Stromal cell of bone marrow (primary cell): Measurements from ENCODE around the gene ZNF638.
A peak's percentile ranks its signal among the peaks of the same experiment; 100 is the strongest.

ENCODE experiments used
- DNase-seq: peaks from one replicate; pipeline ENCODE4 v3.0.0-alpha.2; 2012; ENCODE audit warnings: low read depth

ZNF638 gene

GRCh38 chr2:71457123-71457915 lies 125.7 kb downstream of the ZNF638 start:
- DNase-seq, result no peak

DNA sequence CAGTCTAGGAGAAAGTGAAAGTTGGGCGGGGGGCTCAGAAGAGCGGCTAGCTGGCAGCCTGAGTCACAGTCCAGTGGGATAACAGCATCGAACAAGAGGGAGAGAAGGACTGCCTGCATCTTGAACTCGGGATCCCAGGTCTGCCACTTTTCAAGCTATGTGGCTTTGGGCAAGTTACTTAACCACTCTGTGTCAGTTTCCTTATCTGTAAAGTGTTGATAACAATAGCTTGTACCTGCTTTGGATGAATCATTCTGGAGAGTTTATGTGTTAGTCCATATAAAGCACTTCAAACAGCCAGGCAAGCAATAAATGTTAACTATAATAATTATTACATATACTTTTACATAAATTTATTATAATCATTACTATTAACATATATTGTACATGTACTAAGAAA lies 126.3 kb downstream of the ZNF638 start:
- DNase-seq, result no peak

- peak; percentile 24 for DNase-seq
Observed at GRCh38 chr2:71458413-71459083, 127.0 kb downstream of the ZNF638 start.

GRCh38 chr2:71459084-71459431 lies 127.5 kb downstream of the ZNF638 start:
- DNase-seq, result no peak

- no peak for DNase-seq
Observed at GRCh38 chr2:71460056-71460455, 128.5 kb downstream of the ZNF638 start.

DNA sequence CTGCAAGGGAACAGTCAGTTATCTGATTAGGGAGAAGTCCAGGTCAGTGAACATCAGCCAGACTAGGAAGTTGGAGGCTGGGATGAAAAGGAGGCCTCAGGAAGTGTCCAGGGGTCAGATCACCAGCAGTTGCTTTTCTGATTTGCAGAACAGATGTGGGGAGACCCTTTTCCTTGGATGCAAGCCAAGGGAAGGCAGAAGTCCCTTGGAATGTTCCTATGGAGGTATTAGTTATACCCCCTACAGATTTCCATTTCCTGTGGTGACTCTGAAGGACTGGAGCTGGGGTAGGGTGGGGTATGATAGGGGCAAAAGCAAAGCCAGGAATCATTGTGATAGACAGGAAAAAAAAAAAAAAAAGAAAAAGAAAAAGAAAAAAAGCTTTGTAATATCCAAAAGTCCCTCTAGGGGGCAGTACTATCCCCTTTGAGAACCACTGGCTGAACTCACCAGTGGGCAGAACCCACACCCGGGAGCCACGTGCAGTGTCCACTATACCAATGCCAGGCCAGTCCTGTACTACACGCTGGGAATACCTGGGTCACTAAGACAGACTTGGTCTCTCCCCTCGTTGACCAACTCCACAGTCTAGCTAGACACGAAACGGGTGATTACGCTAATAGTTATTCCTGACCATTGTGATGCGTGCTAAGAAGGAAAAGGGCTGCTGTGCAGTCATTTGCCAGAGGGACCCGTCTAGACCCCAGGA lies 129.2 kb downstream of the ZNF638 start:
- DNase-seq, result no peak

DNA sequence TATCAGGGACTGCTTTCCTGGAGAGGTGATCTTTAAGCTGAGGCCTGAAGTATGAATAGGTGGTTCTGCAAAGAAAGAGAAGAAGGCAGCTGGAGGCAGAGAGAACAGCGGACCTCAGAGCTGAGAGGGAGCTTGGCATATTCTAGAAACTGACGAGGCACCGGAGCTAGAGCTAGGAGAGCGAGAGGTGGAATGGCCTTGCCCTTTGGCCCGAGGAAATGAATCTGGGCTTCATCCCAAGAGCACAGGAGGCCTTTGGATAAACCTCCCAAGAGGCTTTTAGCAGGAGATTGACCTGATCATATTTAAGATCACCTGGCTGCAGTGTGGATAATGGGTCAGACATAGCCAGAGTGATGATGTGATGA lies 129.7 kb downstream of the ZNF638 start:
- DNase-seq, result no peak

DNA sequence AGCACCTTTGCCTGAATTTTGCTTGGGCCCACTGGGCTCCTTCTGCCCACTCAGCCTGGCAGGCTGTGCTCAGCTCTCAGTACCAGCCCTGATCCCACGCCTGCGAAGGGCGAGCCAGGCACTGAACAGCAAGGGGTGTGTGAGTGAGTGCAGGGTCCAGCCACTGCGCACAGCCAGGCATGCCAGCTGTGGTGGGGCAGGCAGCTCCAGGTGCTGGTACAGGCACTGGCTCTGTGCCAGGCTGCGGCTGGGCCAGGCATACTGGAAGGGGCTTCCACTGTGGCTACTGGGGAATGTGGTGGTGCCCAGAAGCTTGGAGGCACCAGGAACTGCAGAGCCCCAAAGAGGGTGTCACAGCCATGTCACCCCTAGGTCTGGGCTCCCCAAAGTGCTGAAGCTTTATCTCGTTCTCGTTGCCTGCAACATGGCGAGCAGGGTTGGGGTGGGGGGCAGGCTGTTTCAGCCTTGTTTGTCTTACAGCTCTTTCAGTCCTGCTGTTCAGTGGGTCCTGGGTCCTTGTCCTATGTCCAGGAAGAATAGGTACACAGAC lies 130.5 kb downstream of the ZNF638 start:
- DNase-seq, result no peak

DNA sequence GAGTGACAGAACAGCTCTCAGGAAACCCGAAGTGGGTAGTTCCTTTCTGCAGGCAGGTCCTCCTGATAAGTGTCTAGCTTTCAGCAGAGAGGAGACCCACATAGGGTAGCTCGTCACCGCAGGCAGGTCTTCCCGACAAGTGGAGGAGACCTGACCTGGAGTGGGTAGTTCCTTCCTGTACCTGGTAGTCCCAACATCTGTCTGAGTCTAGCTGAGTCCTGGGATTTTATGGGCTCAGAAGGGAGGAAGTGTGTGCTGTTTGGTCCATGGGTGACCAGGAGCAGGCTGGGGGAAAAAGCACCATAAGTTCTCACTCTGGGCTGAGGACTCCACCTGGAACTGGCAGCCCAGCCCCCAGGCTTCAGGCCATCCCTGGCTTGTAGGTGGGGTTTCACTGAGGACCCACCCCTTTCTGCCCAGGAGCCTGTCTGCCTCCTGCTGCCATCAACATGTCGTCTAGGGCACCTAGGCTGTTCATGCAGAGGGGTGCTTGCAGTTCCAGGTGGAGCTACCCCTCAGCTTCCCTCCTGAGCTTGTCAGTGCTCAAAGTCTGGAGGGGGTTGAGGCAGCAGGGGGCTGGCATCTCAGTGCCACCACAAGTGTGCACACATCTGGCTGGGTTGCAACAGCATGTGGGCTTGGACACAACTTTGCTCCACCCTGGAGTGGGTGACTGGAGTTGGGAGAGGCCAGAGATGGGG lies 131.2 kb downstream of the ZNF638 start:
- no peak for DNase-seq

GRCh38 chr2:71463342-71463654 lies 131.7 kb downstream of the ZNF638 start:
- no peak for DNase-seq

DNA sequence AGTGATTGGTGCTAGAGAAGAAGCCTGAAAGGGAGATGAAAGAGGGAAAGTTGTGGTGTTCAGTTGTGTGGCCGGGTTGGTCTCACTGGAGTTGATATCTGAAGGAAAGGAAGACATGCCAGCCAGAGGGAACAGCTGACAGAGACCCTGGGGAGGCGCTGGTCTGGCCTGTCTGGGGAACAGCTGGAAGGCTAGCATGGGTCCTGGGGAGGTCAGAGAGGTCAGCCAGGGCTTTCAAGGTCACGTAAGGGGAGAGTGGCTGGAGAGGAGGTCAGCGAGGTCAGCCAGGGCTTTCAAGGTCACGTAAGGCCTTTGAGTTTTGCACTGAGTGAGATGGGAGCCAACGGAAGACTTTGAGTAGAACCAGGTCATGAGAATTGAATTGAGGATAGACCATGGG lies 132.8 kb downstream of the ZNF638 start:
- no peak for DNase-seq

- DNase-seq, result no peak
Observed at GRCh38 chr2:71465356-71465755, 133.8 kb downstream of the ZNF638 start.

DNA sequence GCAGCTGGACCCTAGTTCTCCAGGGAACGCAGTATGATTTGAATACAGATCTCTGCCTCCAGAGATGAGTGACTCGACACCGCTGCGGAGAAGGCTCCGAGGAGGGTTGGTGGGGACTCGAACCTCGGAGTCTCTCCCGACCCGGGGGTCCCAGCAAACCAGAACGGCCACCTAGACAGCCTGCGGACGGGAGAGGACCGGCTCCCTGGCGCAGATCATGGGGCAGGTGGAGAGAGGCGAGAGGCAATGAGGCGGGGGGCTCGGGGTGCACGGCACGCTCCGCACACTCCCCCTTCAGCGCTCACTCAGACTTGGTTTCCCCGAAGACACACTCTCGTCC lies 134.3 kb downstream of the ZNF638 start:
- DNase-seq, result no peak

DNA sequence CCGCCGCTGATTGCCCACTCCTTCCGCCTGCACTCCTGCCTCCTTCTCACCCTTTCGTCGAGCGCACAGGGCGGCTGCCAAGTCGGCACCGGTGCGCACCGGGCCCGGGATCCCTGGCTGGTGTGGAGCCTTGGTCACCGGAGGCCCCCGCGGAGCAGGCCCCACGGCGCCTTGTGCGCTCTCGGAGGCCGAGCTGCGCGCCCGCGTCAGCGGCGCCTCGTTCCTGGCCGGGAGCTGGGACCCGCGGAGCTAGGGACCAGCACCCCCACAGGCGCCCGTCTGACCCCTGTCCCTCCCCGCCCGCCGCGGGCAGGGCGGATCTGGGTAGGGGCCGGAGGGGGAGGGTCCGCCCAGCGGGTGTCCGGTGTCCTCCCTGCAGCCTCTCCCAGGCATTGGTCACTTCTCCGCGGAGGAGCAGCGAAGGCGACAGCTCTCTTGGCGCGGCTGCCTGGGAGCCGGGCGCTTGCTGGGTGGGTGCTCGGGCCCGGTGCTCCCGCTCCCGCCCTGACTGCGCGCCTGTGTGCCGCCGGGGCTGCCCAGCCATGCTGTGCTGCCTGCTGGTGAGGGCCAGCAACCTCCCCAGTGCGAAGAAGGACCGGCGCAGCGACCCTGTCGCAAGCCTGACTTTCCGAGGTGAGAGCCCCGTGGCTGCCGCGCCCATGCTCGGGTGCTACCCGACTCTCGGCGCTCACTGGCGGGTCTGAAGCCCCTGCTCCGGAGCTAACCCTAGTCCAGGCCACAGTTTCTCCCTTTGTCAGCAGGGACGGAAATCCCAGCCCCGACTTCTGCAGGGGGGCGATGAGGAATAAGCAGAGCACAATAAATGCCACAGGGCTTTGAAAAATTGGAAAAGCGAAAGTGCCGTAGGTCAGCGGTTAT lies 135.0 kb downstream of the ZNF638 start:
- DNase-seq, result no peak

GRCh38 chr2:71467180-71467815 lies 135.7 kb downstream of the ZNF638 start:
- DNase-seq, result no peak

DNA sequence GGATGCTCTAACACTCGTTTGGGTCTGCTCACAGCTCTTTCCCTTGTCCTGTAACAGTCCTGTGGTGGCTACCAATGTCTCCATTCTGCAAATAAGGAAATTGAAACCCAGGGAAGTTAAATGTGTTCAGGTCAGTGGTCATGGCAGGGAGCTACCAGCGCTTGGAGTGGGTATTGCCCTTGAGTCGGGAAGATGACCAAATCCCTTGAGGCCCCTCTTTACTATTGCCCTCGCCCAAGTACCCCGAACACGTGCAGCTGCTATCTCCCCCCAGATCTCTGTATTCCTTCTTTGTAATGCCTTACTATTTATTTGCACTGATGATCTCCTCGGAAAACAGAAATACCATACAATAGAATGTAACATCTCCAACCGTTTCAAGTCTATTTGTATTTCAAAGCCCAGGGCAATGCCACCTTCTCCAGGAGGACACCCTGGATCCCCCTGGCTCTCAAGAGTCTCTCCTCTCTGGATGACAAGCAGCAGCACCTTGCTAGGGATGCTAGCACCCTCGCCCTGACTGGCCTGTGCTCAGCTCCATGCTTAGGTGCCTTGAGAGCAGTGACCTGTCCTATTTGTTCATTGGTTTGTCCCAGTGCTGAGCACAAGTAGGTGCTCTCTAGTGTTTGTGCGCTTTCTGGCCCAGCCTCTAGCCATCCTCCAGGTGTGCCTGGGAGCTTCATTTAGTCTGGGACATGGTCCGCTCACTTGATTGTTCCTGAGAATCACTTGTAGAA lies 136.9 kb downstream of the ZNF638 start:
- DNase-seq, result no peak

- no peak for DNase-seq
Observed at GRCh38 chr2:71469403-71470398, 138.1 kb downstream of the ZNF638 start.

DNA sequence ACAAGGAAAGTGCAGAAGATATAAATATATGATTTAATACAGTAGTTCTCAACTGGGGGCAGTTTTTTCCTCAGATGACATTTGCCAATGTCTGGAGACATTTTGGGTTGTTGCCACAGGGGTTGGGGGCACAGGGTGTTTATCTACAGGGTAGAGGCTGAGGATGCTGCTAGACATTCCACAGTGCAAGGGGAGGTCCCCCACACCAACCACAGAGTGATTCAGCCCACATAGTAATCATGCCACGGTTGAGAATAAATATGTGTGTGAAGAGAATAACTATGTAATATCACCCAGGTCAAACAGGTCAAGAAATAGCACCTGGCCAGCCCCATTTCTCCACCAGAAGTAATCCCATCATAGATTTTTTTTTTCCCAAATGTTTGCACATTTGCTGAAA lies 139.7 kb downstream of the ZNF638 start:
- no peak for DNase-seq

DNA sequence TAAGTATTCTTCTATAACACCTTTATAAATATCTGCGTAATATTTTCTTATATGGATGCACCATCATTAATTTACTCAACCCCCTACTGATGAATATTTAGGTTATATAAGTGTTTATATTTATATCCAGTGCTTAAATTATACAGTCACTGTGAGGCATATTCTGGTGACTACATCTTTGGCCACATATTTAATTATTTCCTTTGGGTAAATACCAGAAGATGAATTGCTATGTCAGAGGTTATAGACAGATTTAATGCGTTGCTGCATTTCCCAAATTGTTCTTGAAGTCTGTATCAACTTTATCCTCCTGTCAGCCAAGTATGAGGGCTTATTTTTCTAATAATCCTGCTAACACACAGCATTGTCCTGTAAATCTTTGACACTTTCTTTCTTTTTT lies 140.4 kb downstream of the ZNF638 start:
- DNase-seq, result no peak
